Endodermal cell (in vitro differentiated cells): ENCODE results near the gene KIF17. TPM values are rescaled to one million over a fixed set of nuclear protein-coding genes. Genes with fewer than 3 reads are reported as not detected.

Experiments used
- DNase-seq: peaks from one replicate; pipeline ENCODE4 v3.0.0-alpha.2; 2017
- H3K27ac ChIP-seq: 2 replicates; pipeline ENCODE4 v1.5.1; 2013; ENCODE audit warnings: mild to moderate bottlenecking, low read depth, low read length, moderate library complexity
- H3K27me3 ChIP-seq: 2 replicates; pipeline ENCODE4 v1.6.1; 2013; ENCODE audit warnings: mild to moderate bottlenecking, low read length, moderate library complexity; ENCODE audit not compliant: insufficient read depth, control insufficient read depth, poor library complexity, severe bottlenecking
- H3K36me3 ChIP-seq: 2 replicates; pipeline ENCODE4 v1.7.0; 2013; ENCODE audit warnings: mild to moderate bottlenecking, low read length, moderate library complexity; ENCODE audit not compliant: control insufficient read depth, insufficient read depth
- H3K4me1 ChIP-seq: one replicate; pipeline ENCODE4 v1.7.0; 2013; ENCODE audit warnings: low read length; ENCODE audit not compliant: control insufficient read depth, insufficient read depth
- H3K4me3 ChIP-seq: 2 replicates; pipeline ENCODE4 v1.5.1; 2013; ENCODE audit warnings: mild to moderate bottlenecking, low read length, moderate library complexity
- H3K9ac ChIP-seq: 2 replicates; pipeline ENCODE4 v1.6.1; 2013; ENCODE audit warnings: mild to moderate bottlenecking, low read length, moderate library complexity; ENCODE audit not compliant: poor library complexity, severe bottlenecking; ENCODE audit errors: extremely low read depth
- H3K9me3 ChIP-seq: 2 replicates; pipeline ENCODE4 v1.6.1; 2013; ENCODE audit warnings: mild to moderate bottlenecking, low read length, moderate library complexity; ENCODE audit not compliant: control insufficient read depth
- H3K27ac Mint-ChIP-seq: 2 replicates; pipeline ENCODE4 v1.8.0; 2020; ENCODE audit warnings: mixed read lengths
- H3K27me3 Mint-ChIP-seq: 2 replicates; pipeline ENCODE4 v1.8.0; 2021; ENCODE audit warnings: mild to moderate bottlenecking, mixed read lengths; ENCODE audit not compliant: insufficient read depth
- H3K36me3 Mint-ChIP-seq: 2 replicates; pipeline ENCODE4 v1.8.0; 2020; ENCODE audit warnings: low read depth, mixed read lengths
- H3K4me1 Mint-ChIP-seq: 2 replicates; pipeline ENCODE4 v1.8.0; 2020; ENCODE audit warnings: mixed read lengths
- H3K4me3 Mint-ChIP-seq: 2 replicates; pipeline ENCODE4 v1.8.0; 2020; ENCODE audit warnings: mild to moderate bottlenecking, moderate library complexity, mixed read lengths
- H3K9me3 Mint-ChIP-seq: 2 replicates; pipeline ENCODE4 v1.8.0; 2020; ENCODE audit warnings: mild to moderate bottlenecking, mixed read lengths
- WGBS, 2 experiments: methylation state at CpG; one replicate each; pipeline versions ENCODE4 v1.1.5 to v1.1.7; 2013; ENCODE audit warnings: missing lambda C conversion rate in 2 of 2, mixed read lengths in 1 of 2; ENCODE audit not compliant: insufficient coverage in 1 of 2, insufficient read length in 1 of 2; 5-methylcytosine and 5-hydroxymethylcytosine counted together
- total RNA-seq, 2 donors: library from RNA; stranded (reverse); fragmentation: NEBNext Ultra II Directional in 1 of 2; extraction: Animal tissue kit (Norgen Biotek cat#: 25700) in 1 of 2; gene quantifications; 2 replicates in 1 of 2; 3 replicates in 1 of 2; pipeline ENCODE4 v1.2.1, GENCODE V29; 2021
- TF ChIP-seq, protein P1 (sequence below): fragments of 200-600 bp; sonication (generic); conservative IDR thresholded peaks from 2 replicates; pipeline ENCODE4 v1.5.0; 2021; ENCODE audit warnings: antibody characterized with exemption, mild to moderate bottlenecking

The KIF17 gene
- total RNA-seq, 2 donors from 2014 or later = 4.2 to 8.0 TPM

DNA sequence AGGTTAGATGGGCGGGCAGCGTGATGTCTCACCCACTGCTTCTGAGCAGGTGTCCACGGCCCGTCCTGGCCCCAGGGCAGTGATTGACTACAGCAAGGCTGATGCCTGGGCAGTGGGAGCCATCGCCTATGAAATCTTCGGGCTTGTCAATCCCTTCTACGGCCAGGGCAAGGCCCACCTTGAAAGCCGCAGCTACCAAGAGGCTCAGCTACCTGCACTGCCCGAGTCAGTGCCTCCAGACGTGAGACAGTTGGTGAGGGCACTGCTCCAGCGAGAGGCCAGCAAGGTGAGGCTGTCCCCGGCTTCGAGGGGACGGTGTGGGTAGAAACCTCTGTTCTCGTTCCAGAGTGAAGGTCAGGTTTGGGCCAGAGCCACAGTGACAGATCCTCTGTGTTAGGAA is 68.9 kb downstream of the KIF17 start:
- Mint-ChIP-seq H3K4me3 (no peak overlapping the region), H3K27ac (no peak overlapping the region), H3K27me3 (no peaks in the 10 kb centered on the region), H3K4me1 (no peaks in the 10 kb centered on the region), H3K36me3 (peaks cover 65% of the 10 kb centered on the region), H3K9me3 (no peaks in the 10 kb centered on the region)
- Histone ChIP-seq H3K27ac (no peak overlapping the region), H3K4me1 (no peaks in the 10 kb centered on the region), H3K9ac (no peak overlapping the region), H3K9me3 (no peaks in the 10 kb centered on the region), H3K27me3 (no peaks in the 10 kb centered on the region), H3K4me3 (no peak overlapping the region), H3K36me3 (peaks cover 45% of the 10 kb centered on the region)
- DNase-seq = no peak
- WGBS, 2 experiments = 94 to 96% methylated on average over 15 of the region's 15 CpGs
- TF ChIP-seq, protein P1, sequence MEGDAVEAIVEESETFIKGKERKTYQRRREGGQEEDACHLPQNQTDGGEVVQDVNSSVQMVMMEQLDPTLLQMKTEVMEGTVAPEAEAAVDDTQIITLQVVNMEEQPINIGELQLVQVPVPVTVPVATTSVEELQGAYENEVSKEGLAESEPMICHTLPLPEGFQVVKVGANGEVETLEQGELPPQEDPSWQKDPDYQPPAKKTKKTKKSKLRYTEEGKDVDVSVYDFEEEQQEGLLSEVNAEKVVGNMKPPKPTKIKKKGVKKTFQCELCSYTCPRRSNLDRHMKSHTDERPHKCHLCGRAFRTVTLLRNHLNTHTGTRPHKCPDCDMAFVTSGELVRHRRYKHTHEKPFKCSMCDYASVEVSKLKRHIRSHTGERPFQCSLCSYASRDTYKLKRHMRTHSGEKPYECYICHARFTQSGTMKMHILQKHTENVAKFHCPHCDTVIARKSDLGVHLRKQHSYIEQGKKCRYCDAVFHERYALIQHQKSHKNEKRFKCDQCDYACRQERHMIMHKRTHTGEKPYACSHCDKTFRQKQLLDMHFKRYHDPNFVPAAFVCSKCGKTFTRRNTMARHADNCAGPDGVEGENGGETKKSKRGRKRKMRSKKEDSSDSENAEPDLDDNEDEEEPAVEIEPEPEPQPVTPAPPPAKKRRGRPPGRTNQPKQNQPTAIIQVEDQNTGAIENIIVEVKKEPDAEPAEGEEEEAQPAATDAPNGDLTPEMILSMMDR = no peak

GRCh38 chr1:20648438-20648837 is 69.4 kb downstream of the KIF17 start:
- Mint-ChIP-seq H3K4me1 (no peaks in the 10 kb centered on the region), H3K9me3 (no peaks in the 10 kb centered on the region), H3K36me3 (peaks cover 60% of the 10 kb centered on the region), H3K27ac (no peak overlapping the region), H3K4me3 (no peak overlapping the region), H3K27me3 (no peaks in the 10 kb centered on the region)
- DNase-seq = no peak
- Histone ChIP-seq H3K9ac (no peak overlapping the region), H3K27ac (no peak overlapping the region), H3K36me3 (peaks cover 42% of the 10 kb centered on the region), H3K4me1 (no peaks in the 10 kb centered on the region), H3K4me3 (no peak overlapping the region), H3K9me3 (no peaks in the 10 kb centered on the region), H3K27me3 (no peaks in the 10 kb centered on the region)
- TF ChIP-seq, protein P1 = no peak
- WGBS, 2 experiments = 95 to 96% methylated on average over 10 to 13 of the region's 13 CpGs

DNA sequence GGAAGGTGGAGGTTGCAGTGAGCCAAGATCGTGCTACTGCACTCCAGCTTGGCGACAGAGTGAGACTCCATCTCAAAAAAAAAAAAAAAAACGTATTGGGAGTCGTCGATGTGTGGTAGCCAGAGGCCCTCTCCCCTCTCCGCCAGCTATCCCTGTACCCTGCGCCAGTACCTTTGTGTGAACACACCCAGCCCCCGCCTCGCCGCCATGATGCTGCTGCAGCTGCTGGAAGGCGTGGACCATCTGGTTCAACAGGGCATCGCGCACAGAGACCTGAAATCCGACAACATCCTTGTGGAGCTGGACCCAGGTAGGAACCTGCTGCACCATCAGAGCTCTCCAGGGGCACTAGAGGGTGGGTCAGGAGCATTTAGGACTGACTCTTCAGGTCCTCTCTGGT is 72.4 kb downstream of the KIF17 start:
- H3K27ac ChIP-seq = no peak overlapping the region
- 83 to 91% methylated on average over 8 to 14 of the region's 14 CpGs for WGBS, 2 experiments
- no peaks in the 10 kb centered on the region for H3K27me3 ChIP-seq
- Mint-ChIP-seq H3K27ac (no peak overlapping the region), H3K9me3 (no peaks in the 10 kb centered on the region), H3K4me1 (no peaks in the 10 kb centered on the region), H3K4me3 (no peak overlapping the region), H3K27me3 (no peaks in the 10 kb centered on the region), H3K36me3 (peaks cover 47% of the 10 kb centered on the region)
- peaks cover 19% of the 10 kb centered on the region for H3K36me3 ChIP-seq
- no peaks in the 10 kb centered on the region for H3K4me1 ChIP-seq
- TF ChIP-seq, protein P1 = no peak
- H3K4me3 ChIP-seq = no peak overlapping the region
- DNase-seq = no peak
- no peak overlapping the region for H3K9ac ChIP-seq
- no peaks in the 10 kb centered on the region for H3K9me3 ChIP-seq
